ENCODE results near the gene NSFL1C. TPM values are rescaled to one million over a fixed set of nuclear protein-coding genes. Genes with fewer than 3 reads are reported as not detected.

Gene NSFL1C
- total RNA-seq, 2 donors from 2014 or later = 67.4 to 76.0 TPM

DNA sequence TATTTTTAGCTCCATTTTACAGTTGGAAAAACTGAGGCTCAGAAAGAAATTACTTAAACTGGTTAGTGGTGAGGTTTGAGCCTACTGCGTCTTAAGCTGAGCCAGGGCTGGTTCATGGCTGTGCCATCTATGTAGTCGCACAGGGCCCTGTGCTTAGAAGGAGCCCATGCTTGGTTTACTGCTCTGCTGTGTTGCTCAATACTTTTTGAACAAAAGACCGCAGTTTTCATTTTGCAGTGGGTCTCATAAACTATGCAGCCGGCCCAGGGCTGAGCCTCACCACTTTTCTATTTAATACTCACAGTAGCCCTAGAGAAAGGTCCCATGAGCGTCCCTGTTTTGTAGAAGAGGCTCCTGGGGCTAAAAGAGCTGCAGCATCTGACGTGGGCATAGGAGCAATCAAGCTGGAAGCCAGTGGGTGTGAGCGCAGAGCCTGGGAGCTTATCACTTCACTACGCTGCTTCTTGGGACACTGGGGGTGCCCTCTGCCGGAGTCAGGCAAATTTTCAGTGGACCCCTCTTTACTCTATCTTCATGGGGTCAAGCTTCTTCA, 24.1 kb upstream of the NSFL1C start:
- H3K9me3 ChIP-seq = no peaks in the 10 kb centered on the region
- no peaks in the 10 kb centered on the region for H3K27me3 ChIP-seq
- peak overlapping the region; percentile 9 for H3K4me3 ChIP-seq
- peak overlapping the region in 1 of 2 donors; percentile 28 for H3K9ac ChIP-seq (ENCODE audit: low read depth in 2 of 2, low read length in 2 of 2)
- TF ChIP-seq, protein P1, sequence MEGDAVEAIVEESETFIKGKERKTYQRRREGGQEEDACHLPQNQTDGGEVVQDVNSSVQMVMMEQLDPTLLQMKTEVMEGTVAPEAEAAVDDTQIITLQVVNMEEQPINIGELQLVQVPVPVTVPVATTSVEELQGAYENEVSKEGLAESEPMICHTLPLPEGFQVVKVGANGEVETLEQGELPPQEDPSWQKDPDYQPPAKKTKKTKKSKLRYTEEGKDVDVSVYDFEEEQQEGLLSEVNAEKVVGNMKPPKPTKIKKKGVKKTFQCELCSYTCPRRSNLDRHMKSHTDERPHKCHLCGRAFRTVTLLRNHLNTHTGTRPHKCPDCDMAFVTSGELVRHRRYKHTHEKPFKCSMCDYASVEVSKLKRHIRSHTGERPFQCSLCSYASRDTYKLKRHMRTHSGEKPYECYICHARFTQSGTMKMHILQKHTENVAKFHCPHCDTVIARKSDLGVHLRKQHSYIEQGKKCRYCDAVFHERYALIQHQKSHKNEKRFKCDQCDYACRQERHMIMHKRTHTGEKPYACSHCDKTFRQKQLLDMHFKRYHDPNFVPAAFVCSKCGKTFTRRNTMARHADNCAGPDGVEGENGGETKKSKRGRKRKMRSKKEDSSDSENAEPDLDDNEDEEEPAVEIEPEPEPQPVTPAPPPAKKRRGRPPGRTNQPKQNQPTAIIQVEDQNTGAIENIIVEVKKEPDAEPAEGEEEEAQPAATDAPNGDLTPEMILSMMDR (IDR thresholded peaks at IDR 0.05) = no peak
- H3K36me3 ChIP-seq = no peaks in the 10 kb centered on the region
- peak overlapping the region; percentile 46 for H3K27ac ChIP-seq
- H3K4me1 ChIP-seq = no peaks in the 10 kb centered on the region
- DNase-seq = no peak
- intact Hi-C loops (cut with DNase I) = no loop called here

GRCh38 chr20:1489764-1490436, 23.3 kb upstream of the NSFL1C start:
- TF ChIP-seq, protein P1 (IDR thresholded peaks at IDR 0.05) = no peak
- no peaks in the 10 kb centered on the region for H3K4me1 ChIP-seq
- no peaks in the 10 kb centered on the region for H3K36me3 ChIP-seq
- H3K27ac ChIP-seq = peak overlapping the region; percentile 50
- DNase-seq = no peak
- peak overlapping the region; percentile 9 for H3K4me3 ChIP-seq
- no peaks in the 10 kb centered on the region for H3K9me3 ChIP-seq
- H3K9ac ChIP-seq (ENCODE audit: low read depth in 2 of 2, low read length in 2 of 2) = peak overlapping the region in 1 of 2 donors; percentile 37
- intact Hi-C loops (cut with DNase I) = no loop called here
- no peaks in the 10 kb centered on the region for H3K27me3 ChIP-seq

- DNase-seq = no peak
- H3K4me3 ChIP-seq = peak overlapping the region; percentile 9
- H3K9me3 ChIP-seq = no peaks in the 10 kb centered on the region
- peak overlapping the region; percentile 50 for H3K27ac ChIP-seq
- no peaks in the 10 kb centered on the region for H3K27me3 ChIP-seq
- TF ChIP-seq, protein P1 (IDR thresholded peaks at IDR 0.05) = no peak
- H3K9ac ChIP-seq (ENCODE audit: low read depth in 2 of 2, low read length in 2 of 2) = no peak overlapping the region
- intact Hi-C loops (cut with DNase I) = no loop called here
- no peaks in the 10 kb centered on the region for H3K36me3 ChIP-seq
- no peaks in the 10 kb centered on the region for H3K4me1 ChIP-seq
Measured at GRCh38 chr20:1489325-1489724, 22.7 kb upstream of the NSFL1C start.

- no peak for DNase-seq
- intact Hi-C loops (cut with DNase I) = no loop called here
- TF ChIP-seq, protein P1 (IDR thresholded peaks at IDR 0.05) = no peak
- Histone ChIP-seq H3K27me3 (no peaks in the 10 kb centered on the region), H3K36me3 (no peaks in the 10 kb centered on the region), H3K27ac (no peak overlapping the region), H3K4me3 (no peak overlapping the region), H3K9ac (ENCODE audit: low read depth in 2 of 2, low read length in 2 of 2) (no peak overlapping the region), H3K9me3 (no peaks in the 10 kb centered on the region), H3K4me1 (no peaks in the 10 kb centered on the region)
Measured at GRCh38 chr20:1486566-1486965, 19.9 kb upstream of the NSFL1C start.

DNA sequence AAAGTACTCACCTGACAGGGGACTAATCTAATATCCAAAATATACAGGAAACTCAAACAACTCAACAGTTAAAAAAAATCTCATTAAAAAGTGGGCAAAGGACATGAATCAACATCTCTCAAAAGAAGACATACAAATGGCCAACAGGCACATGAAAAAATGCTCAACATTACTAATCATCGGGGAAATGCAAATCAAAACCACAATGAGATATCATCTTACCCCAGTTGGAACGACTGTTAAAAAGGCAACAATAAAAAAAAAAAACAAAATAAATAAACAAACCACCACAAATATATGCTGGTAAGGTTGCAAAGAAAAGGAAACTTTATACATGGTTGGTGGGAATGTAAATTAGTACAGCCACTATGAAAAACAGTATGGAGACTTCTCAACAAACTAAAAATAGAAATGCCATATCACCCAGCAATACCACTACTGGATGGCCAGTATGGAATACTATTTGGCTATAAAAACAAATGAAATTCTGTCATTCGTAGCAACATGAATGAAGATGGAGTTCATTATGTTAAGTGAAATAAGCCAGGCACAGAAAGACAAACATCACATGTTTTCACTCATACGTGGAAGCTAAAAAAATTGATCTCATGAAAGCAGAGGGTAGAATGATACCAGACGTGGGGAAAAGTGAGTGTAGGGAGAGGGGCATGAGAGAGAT, 17.9 kb upstream of the NSFL1C start:
- Histone ChIP-seq H3K4me1 (no peaks in the 10 kb centered on the region), H3K36me3 (no peaks in the 10 kb centered on the region), H3K4me3 (no peak overlapping the region), H3K9me3 (no peaks in the 10 kb centered on the region), H3K27me3 (no peaks in the 10 kb centered on the region), H3K9ac (ENCODE audit: low read depth in 2 of 2, low read length in 2 of 2) (no peak overlapping the region), H3K27ac (no peak overlapping the region)
- DNase-seq = no peak
- intact Hi-C loops (cut with DNase I) = no loop called here
- TF ChIP-seq, protein P1 (IDR thresholded peaks at IDR 0.05) = no peak
